MCF 10A (cell line): ENCODE measurements around the gene TAS1R1. TPM values are rescaled to one million over a fixed set of nuclear protein-coding genes. Genes with fewer than 3 reads are reported as not detected.

Experiments used
- BruUV-seq: library from RNA; stranded (reverse); fragments of 400-500 nt; replicated peaks from 2 replicates; lab custom pipeline; 2021; lab: Mats Ljungman, UMichigan
- CTCF ChIA-PET: fragments of 300-600 bp; sonication (Branson Sonifier 250); formaldehyde crosslinking; extraction: SDS; loops from one replicate; lab custom pipeline; 2021; ENCODE audit warnings: antibody characterized with exemption, inconsistent platforms; lab: Yijun Ruan, JAX
- POLR2A ChIA-PET: fragments of 300-600, 350-650 bp; sonication (Branson Sonifier 250); formaldehyde crosslinking; extraction: SDS; loops from one replicate; lab custom pipeline; 2020; ENCODE audit warnings: antibody characterized with exemption, inconsistent platforms; lab: Yijun Ruan, JAX
- DNase-seq: peaks from one replicate; pipeline ENCODE4 v3.0.0-alpha.2; 2018; ENCODE audit not compliant: unreplicated experiment
- H3K27ac Mint-ChIP-seq: one replicate; pipeline ENCODE4 v1.8.0; 2022; ENCODE audit warnings: mild to moderate bottlenecking, low read depth, mixed read lengths; ENCODE audit not compliant: unreplicated experiment
- H3K27me3 Mint-ChIP-seq: one replicate; pipeline ENCODE4 v1.8.0; 2022; ENCODE audit warnings: mixed read lengths; ENCODE audit not compliant: insufficient read depth, unreplicated experiment
- H3K36me3 Mint-ChIP-seq: one replicate; pipeline ENCODE4 v1.8.0; 2022; ENCODE audit warnings: mild to moderate bottlenecking, moderate library complexity, mixed read lengths; ENCODE audit not compliant: insufficient read depth, unreplicated experiment
- H3K4me1 Mint-ChIP-seq: one replicate; pipeline ENCODE4 v1.8.0; 2022; ENCODE audit warnings: mixed read lengths; ENCODE audit not compliant: insufficient read depth, unreplicated experiment
- H3K4me3 Mint-ChIP-seq: one replicate; pipeline ENCODE4 v1.8.0; 2022; ENCODE audit warnings: mild to moderate bottlenecking, moderate library complexity, mixed read lengths; ENCODE audit not compliant: unreplicated experiment
- H3K9me3 Mint-ChIP-seq: one replicate; pipeline ENCODE4 v1.8.0; 2022; ENCODE audit warnings: mixed read lengths; ENCODE audit not compliant: unreplicated experiment
- intact Hi-C: fragments of 100-400 bp; cut with micrococcal nuclease; formaldehyde crosslinking; loops from 2 replicates; pipeline ENCODE4 v1.14.1; 2022
- total RNA-seq: library from RNA; stranded (reverse); gene quantifications from 2 replicates; pipeline ENCODE4 v1.2.3, GENCODE V29; 2022
- TF ChIP-seq, protein P1 (sequence below): fragments of 200-600 bp; IDR thresholded peaks from one replicate; pipeline ENCODE4 v1.8.0; 2022; ENCODE audit warnings: antibody characterized with exemption, mild to moderate bottlenecking; ENCODE audit not compliant: unreplicated experiment

Gene TAS1R1
- total RNA-seq, 1 experiment from 2014 or later = not detected

- TF ChIP-seq, protein P1, sequence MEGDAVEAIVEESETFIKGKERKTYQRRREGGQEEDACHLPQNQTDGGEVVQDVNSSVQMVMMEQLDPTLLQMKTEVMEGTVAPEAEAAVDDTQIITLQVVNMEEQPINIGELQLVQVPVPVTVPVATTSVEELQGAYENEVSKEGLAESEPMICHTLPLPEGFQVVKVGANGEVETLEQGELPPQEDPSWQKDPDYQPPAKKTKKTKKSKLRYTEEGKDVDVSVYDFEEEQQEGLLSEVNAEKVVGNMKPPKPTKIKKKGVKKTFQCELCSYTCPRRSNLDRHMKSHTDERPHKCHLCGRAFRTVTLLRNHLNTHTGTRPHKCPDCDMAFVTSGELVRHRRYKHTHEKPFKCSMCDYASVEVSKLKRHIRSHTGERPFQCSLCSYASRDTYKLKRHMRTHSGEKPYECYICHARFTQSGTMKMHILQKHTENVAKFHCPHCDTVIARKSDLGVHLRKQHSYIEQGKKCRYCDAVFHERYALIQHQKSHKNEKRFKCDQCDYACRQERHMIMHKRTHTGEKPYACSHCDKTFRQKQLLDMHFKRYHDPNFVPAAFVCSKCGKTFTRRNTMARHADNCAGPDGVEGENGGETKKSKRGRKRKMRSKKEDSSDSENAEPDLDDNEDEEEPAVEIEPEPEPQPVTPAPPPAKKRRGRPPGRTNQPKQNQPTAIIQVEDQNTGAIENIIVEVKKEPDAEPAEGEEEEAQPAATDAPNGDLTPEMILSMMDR = no peak
- BruUV-seq = no TSS peak
- H3K27ac Mint-ChIP-seq = no peak overlapping the region
- ChIA-PET POLR2A (interaction anchor here (1.6 kb wide), 1 partner anchor 13 kb away, joined by 4 read pairs; the partner anchor contains the start of gene ZBTB48), CTCF (no interaction called here)
- no peaks in the 10 kb centered on the region for H3K27me3 Mint-ChIP-seq
- intact Hi-C loops = no loop called here
- no peak for DNase-seq
- H3K4me1 Mint-ChIP-seq = peaks cover 4% of the 10 kb centered on the region
- H3K9me3 Mint-ChIP-seq = no peaks in the 10 kb centered on the region
- peaks cover 87% of the 10 kb centered on the region for H3K36me3 Mint-ChIP-seq
- no peak overlapping the region for H3K4me3 Mint-ChIP-seq
Observed at GRCh38 chr1:6592865-6593593, 37.9 kb downstream of the TAS1R1 start.

- intact Hi-C loops = no loop called here
- BruUV-seq = no TSS peak
- H3K9me3 Mint-ChIP-seq = no peaks in the 10 kb centered on the region
- no peak overlapping the region for H3K27ac Mint-ChIP-seq
- no peak overlapping the region for H3K4me3 Mint-ChIP-seq
- ChIA-PET CTCF (interaction anchor here (1.2 kb wide), 1 partner anchor 53 kb away, joined by 4 read pairs; no protein-coding TSS in a partner anchor), POLR2A (interaction anchor here (1.6 kb wide), 1 partner anchor 14 kb away, joined by 4 read pairs; the partner anchor contains the start of gene ZBTB48)
- H3K27me3 Mint-ChIP-seq = no peaks in the 10 kb centered on the region
- no peak for DNase-seq
- peaks cover 4% of the 10 kb centered on the region for H3K4me1 Mint-ChIP-seq
- TF ChIP-seq, protein P1 = no peak
- H3K36me3 Mint-ChIP-seq = peaks cover 87% of the 10 kb centered on the region
Observed at GRCh38 chr1:6593810-6594209, 38.7 kb downstream of the TAS1R1 start.

DNA sequence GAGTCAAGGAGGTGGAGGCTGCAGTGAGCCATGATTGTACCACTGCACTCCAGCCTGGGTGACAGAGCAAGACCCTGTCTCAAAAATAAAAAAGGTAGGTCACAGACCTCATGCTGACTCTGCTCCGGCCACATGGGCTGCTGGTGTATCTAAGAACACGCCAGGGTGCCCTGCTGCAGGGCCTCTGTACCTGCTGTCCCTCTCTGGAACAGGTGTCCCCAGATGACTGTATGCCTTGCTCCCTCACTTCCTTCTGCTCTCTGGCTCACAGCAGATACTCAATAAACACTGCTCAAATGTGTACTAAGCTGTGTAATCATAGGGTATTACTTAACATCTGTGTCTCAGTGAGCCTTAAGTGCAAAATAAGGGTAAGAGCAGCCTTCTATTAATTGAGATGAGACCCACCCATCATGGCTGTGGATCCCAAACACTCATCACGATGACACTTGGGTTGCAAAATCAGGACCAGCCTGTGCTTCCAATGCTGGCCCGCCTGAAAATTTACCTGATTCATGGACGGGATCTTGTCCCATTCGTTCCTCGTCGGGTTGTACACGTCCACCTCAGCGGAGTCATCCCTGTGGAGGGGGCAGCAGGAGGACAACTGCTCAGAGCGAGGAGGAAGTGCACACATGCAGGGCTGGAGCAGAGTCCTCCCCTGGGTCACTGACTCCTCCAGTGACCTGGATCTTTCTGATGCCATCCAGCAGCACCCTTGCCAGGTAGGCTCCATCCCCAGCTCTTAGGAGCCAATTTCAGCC, 40.1 kb downstream of the TAS1R1 start:
- no peaks in the 10 kb centered on the region for H3K27me3 Mint-ChIP-seq
- H3K4me3 Mint-ChIP-seq = no peak overlapping the region
- TF ChIP-seq, protein P1 = no peak
- H3K4me1 Mint-ChIP-seq = peaks cover 14% of the 10 kb centered on the region
- no peaks in the 10 kb centered on the region for H3K9me3 Mint-ChIP-seq
- H3K27ac Mint-ChIP-seq = no peak overlapping the region
- peaks cover 84% of the 10 kb centered on the region for H3K36me3 Mint-ChIP-seq
- POLR2A ChIA-PET = interaction anchor here (0.6 kb wide), 1 partner anchor 1188 kb away, joined by 3 read pairs; no protein-coding TSS in a partner anchor
- BruUV-seq = no TSS peak
- DNase-seq = no peak
- intact Hi-C loops = no loop called here
- CTCF ChIA-PET = no interaction called here

GRCh38 chr1:6596351-6596750, 41.2 kb downstream of the TAS1R1 start:
- no peaks in the 10 kb centered on the region for H3K9me3 Mint-ChIP-seq
- BruUV-seq = no TSS peak
- ChIA-PET CTCF (interaction anchor here (0.5 kb wide), 1 partner anchor 9 kb away, joined by 3 read pairs; no protein-coding TSS in a partner anchor), POLR2A (no interaction called here)
- TF ChIP-seq, protein P1 = no peak
- no peak overlapping the region for H3K4me3 Mint-ChIP-seq
- no peaks in the 10 kb centered on the region for H3K27me3 Mint-ChIP-seq
- H3K27ac Mint-ChIP-seq = no peak overlapping the region
- H3K36me3 Mint-ChIP-seq = peaks cover 82% of the 10 kb centered on the region
- intact Hi-C loops = no loop called here
- H3K4me1 Mint-ChIP-seq = peaks cover 17% of the 10 kb centered on the region
- no peak for DNase-seq
